Activated CD4-positive, alpha-beta T cell treated with anti-CD3 and anti-CD28 coated beads, Interleukin-2, amount 10 ng/mL, durations not matched to agents 24 days and 14 days (primary cell): ENCODE measurements around the gene SKOR1. TPM values are rescaled to one million over a fixed set of nuclear protein-coding genes. Genes with fewer than 3 reads are reported as not detected.
A peak's percentile ranks its signal among the peaks of the same experiment; 100 is the strongest.

ENCODE experiments used
- DNase-seq: peaks from one replicate; pipeline ENCODE4 v3.0.0; 2022
- H3K27ac Mint-ChIP-seq: one replicate; pipeline ENCODE4 v1.8.0; 2022; ENCODE audit warnings: mild to moderate bottlenecking, mixed read lengths
- H3K27me3 Mint-ChIP-seq: one replicate; pipeline ENCODE4 v1.8.0; 2022; ENCODE audit warnings: mixed read lengths
- H3K36me3 Mint-ChIP-seq: one replicate; pipeline ENCODE4 v1.8.0; 2022; ENCODE audit warnings: low read depth, mild to moderate bottlenecking, mixed read lengths
- H3K4me1 Mint-ChIP-seq: one replicate; pipeline ENCODE4 v1.8.0; 2021; ENCODE audit warnings: mixed read lengths
- H3K4me3 Mint-ChIP-seq: one replicate; pipeline ENCODE4 v1.8.0; 2022; ENCODE audit warnings: mild to moderate bottlenecking, moderate library complexity, mixed read lengths
- H3K9me3 Mint-ChIP-seq: one replicate; pipeline ENCODE4 v1.8.0; 2021; ENCODE audit warnings: mixed read lengths
- intact Hi-C: fragments of 100-400 bp; cut with micrococcal nuclease; formaldehyde crosslinking; loops from one replicate; pipeline ENCODE4 v1.15.1; 2023
- total RNA-seq: library from RNA; stranded (reverse); gene quantifications from 2 replicates; pipeline ENCODE4 v1.2.3, GENCODE V29; 2022

SKOR1 gene
- 0.09 and 0.14 TPM in 2 replicates for total RNA-seq

GRCh38 chr15:67824976-67825880 is at the start of gene SKOR1:
Gene SKOR1, plus strand, starts transcription at chr15:67825509. Its CDS starts 94 bp downstream, at chr15:67825603.
- H3K27ac Mint-ChIP-seq = peak within 1 kb of the TSS; percentile 85
- H3K9me3 Mint-ChIP-seq = peaks cover 3% of the 10 kb centered on the region
- intact Hi-C loops = loop anchor here (5.0 kb wide), 1 partner anchor 283 kb away; the partner anchor contains the start of gene MAP2K5
- peak; percentile 72 for DNase-seq
- H3K4me3 Mint-ChIP-seq = peak within 1 kb of the TSS; percentile 40
- H3K4me1 Mint-ChIP-seq = peaks cover 29% of the 10 kb centered on the region
- H3K36me3 Mint-ChIP-seq = peaks cover 14% of the 10 kb centered on the region
- peaks cover 73% of the 10 kb centered on the region for H3K27me3 Mint-ChIP-seq

- Mint-ChIP-seq H3K27ac (no peak overlapping the region), H3K9me3 (no peaks in the 10 kb centered on the region), H3K4me1 (no peaks in the 10 kb centered on the region), H3K36me3 (no peaks in the 10 kb centered on the region), H3K27me3 (no peaks in the 10 kb centered on the region), H3K4me3 (no peak overlapping the region)
- no peak for DNase-seq
- intact Hi-C loops = no loop called here
Observed at GRCh38 chr15:67775998-67776397, 49.3 kb upstream of the SKOR1 start.

- H3K36me3 Mint-ChIP-seq = no peaks in the 10 kb centered on the region
- no peak overlapping the region for H3K4me3 Mint-ChIP-seq
- no peak overlapping the region for H3K27ac Mint-ChIP-seq
- no peaks in the 10 kb centered on the region for H3K4me1 Mint-ChIP-seq
- H3K9me3 Mint-ChIP-seq = no peaks in the 10 kb centered on the region
- no peak for DNase-seq
- intact Hi-C loops = no loop called here
- no peaks in the 10 kb centered on the region for H3K27me3 Mint-ChIP-seq
Observed at GRCh38 chr15:67776600-67776999, 48.7 kb upstream of the SKOR1 start.

GRCh38 chr15:67777071-67777470 is 48.2 kb upstream of the SKOR1 start:
- Mint-ChIP-seq H3K27me3 (no peaks in the 10 kb centered on the region), H3K4me3 (no peak overlapping the region), H3K27ac (no peak overlapping the region), H3K4me1 (no peaks in the 10 kb centered on the region), H3K36me3 (no peaks in the 10 kb centered on the region), H3K9me3 (no peaks in the 10 kb centered on the region)
- no peak for DNase-seq
- intact Hi-C loops = no loop called here

- Mint-ChIP-seq H3K9me3 (no peaks in the 10 kb centered on the region), H3K27ac (no peak overlapping the region), H3K27me3 (no peaks in the 10 kb centered on the region), H3K36me3 (no peaks in the 10 kb centered on the region), H3K4me3 (no peak overlapping the region), H3K4me1 (no peaks in the 10 kb centered on the region)
- DNase-seq = no peak
- intact Hi-C loops = no loop called here
Observed at GRCh38 chr15:67777773-67778172, 47.5 kb upstream of the SKOR1 start.

GRCh38 chr15:67778968-67779548 is 46.3 kb upstream of the SKOR1 start:
- H3K27ac Mint-ChIP-seq = no peak overlapping the region
- H3K4me3 Mint-ChIP-seq = no peak overlapping the region
- H3K36me3 Mint-ChIP-seq = peaks cover 3% of the 10 kb centered on the region
- H3K4me1 Mint-ChIP-seq = peaks cover 10% of the 10 kb centered on the region
- intact Hi-C loops = no loop called here
- no peaks in the 10 kb centered on the region for H3K9me3 Mint-ChIP-seq
- no peak for DNase-seq
- no peaks in the 10 kb centered on the region for H3K27me3 Mint-ChIP-seq

- Mint-ChIP-seq H3K27me3 (no peaks in the 10 kb centered on the region), H3K27ac (no peak overlapping the region), H3K36me3 (peaks cover 3% of the 10 kb centered on the region), H3K9me3 (no peaks in the 10 kb centered on the region), H3K4me1 (peaks cover 14% of the 10 kb centered on the region), H3K4me3 (no peak overlapping the region)
- intact Hi-C loops = no loop called here
- no peak for DNase-seq
Observed at GRCh38 chr15:67779549-67780111, 45.7 kb upstream of the SKOR1 start.

GRCh38 chr15:67781061-67781460 is 44.2 kb upstream of the SKOR1 start:
- H3K27me3 Mint-ChIP-seq = no peaks in the 10 kb centered on the region
- intact Hi-C loops = no loop called here
- H3K4me1 Mint-ChIP-seq = peaks cover 14% of the 10 kb centered on the region
- peaks cover 3% of the 10 kb centered on the region for H3K36me3 Mint-ChIP-seq
- no peak overlapping the region for H3K27ac Mint-ChIP-seq
- DNase-seq = no peak
- no peaks in the 10 kb centered on the region for H3K9me3 Mint-ChIP-seq
- H3K4me3 Mint-ChIP-seq = no peak overlapping the region

GRCh38 chr15:67781907-67782690 is 43.2 kb upstream of the SKOR1 start:
- H3K27ac Mint-ChIP-seq = no peak overlapping the region
- H3K9me3 Mint-ChIP-seq = no peaks in the 10 kb centered on the region
- H3K27me3 Mint-ChIP-seq = no peaks in the 10 kb centered on the region
- no peak for DNase-seq
- H3K4me3 Mint-ChIP-seq = no peak overlapping the region
- intact Hi-C loops = no loop called here
- peaks cover 14% of the 10 kb centered on the region for H3K4me1 Mint-ChIP-seq
- peaks cover 3% of the 10 kb centered on the region for H3K36me3 Mint-ChIP-seq

- Mint-ChIP-seq H3K36me3 (peaks cover 3% of the 10 kb centered on the region), H3K9me3 (no peaks in the 10 kb centered on the region), H3K27ac (no peak overlapping the region), H3K4me3 (no peak overlapping the region), H3K4me1 (peaks cover 14% of the 10 kb centered on the region), H3K27me3 (no peaks in the 10 kb centered on the region)
- intact Hi-C loops = no loop called here
- no peak for DNase-seq
Observed at GRCh38 chr15:67782691-67782991, 42.7 kb upstream of the SKOR1 start.

- DNase-seq = peak; percentile 79
- no peaks in the 10 kb centered on the region for H3K27me3 Mint-ChIP-seq
- peaks cover 3% of the 10 kb centered on the region for H3K36me3 Mint-ChIP-seq
- H3K4me3 Mint-ChIP-seq = peak overlapping the region; percentile 5
- H3K9me3 Mint-ChIP-seq = no peaks in the 10 kb centered on the region
- intact Hi-C loops = no loop called here
- peaks cover 14% of the 10 kb centered on the region for H3K4me1 Mint-ChIP-seq
- H3K27ac Mint-ChIP-seq = no peak overlapping the region
Observed at GRCh38 chr15:67783303-67783702, 42.0 kb upstream of the SKOR1 start.

- no peak overlapping the region for H3K4me3 Mint-ChIP-seq
- no peak for DNase-seq
- no peaks in the 10 kb centered on the region for H3K9me3 Mint-ChIP-seq
- peaks cover 3% of the 10 kb centered on the region for H3K36me3 Mint-ChIP-seq
- peak overlapping the region; percentile 39 for H3K27ac Mint-ChIP-seq
- H3K27me3 Mint-ChIP-seq = no peaks in the 10 kb centered on the region
- peaks cover 14% of the 10 kb centered on the region for H3K4me1 Mint-ChIP-seq
- intact Hi-C loops = no loop called here
Observed at GRCh38 chr15:67784090-67784781, 41.1 kb upstream of the SKOR1 start.

GRCh38 chr15:67784856-67785430 is 40.4 kb upstream of the SKOR1 start:
- Mint-ChIP-seq H3K27ac (no peak overlapping the region), H3K4me1 (peaks cover 14% of the 10 kb centered on the region), H3K27me3 (no peaks in the 10 kb centered on the region), H3K36me3 (peaks cover 3% of the 10 kb centered on the region), H3K9me3 (no peaks in the 10 kb centered on the region), H3K4me3 (no peak overlapping the region)
- no peak for DNase-seq
- intact Hi-C loops = no loop called here
